Activated naive CD4-positive, alpha-beta T cell treated with anti-CD3 and anti-CD28 coated beads, Interleukin-2, amount 50 U/mL, for 24 hours (primary cell): ENCODE measurements around the gene EIF4G3.
A peak's percentile ranks its signal among the peaks of the same experiment; 100 is the strongest.
"Not testable (repeated sequence)": the region's sequence is repeated elsewhere in the genome, so short reads cannot be mapped to it uniquely, and the experiment has no call there.

Experiments used
- H3K27ac Mint-ChIP-seq: one replicate; pipeline ENCODE4 v1.8.0; 2021; ENCODE audit warnings: mild to moderate bottlenecking, mixed read lengths
- H3K27me3 Mint-ChIP-seq: one replicate; pipeline ENCODE4 v1.8.0; 2021; ENCODE audit warnings: mixed read lengths
- H3K36me3 Mint-ChIP-seq: one replicate; pipeline ENCODE4 v1.8.0; 2021; ENCODE audit warnings: mixed read lengths
- H3K4me1 Mint-ChIP-seq: one replicate; pipeline ENCODE4 v1.8.0; 2021; ENCODE audit warnings: mixed read lengths
- H3K4me3 Mint-ChIP-seq: one replicate; pipeline ENCODE4 v1.8.0; 2021; ENCODE audit warnings: mild to moderate bottlenecking, mixed read lengths
- H3K9me3 Mint-ChIP-seq: one replicate; pipeline ENCODE4 v1.8.0; 2021; ENCODE audit warnings: mixed read lengths

The EIF4G3 gene

DNA sequence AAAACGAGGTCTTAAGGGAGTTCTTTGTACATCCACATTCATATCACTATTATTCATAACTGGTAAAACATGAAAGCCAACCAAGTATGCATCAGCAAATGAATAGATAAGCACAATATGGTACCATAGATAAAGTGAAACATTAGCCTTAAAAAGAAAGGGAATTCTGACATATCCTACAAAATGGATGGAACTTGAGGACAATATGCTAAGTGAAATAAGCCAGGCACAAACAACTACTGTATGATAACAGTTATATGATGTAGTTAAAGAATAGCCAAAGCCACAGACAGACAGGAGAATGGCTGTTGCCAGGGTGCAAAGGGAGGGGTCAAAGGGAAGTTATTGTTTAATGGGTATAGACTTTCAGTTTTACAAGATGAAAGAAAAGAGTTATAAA, 148.9 kb downstream of the EIF4G3 start:
- Mint-ChIP-seq H3K4me3 (no peak overlapping the region), H3K4me1 (peaks cover 14% of the 10 kb centered on the region), H3K9me3 (no peaks in the 10 kb centered on the region), H3K27ac (no peak overlapping the region), H3K36me3 (peaks cover 11% of the 10 kb centered on the region), H3K27me3 (no peaks in the 10 kb centered on the region)

DNA sequence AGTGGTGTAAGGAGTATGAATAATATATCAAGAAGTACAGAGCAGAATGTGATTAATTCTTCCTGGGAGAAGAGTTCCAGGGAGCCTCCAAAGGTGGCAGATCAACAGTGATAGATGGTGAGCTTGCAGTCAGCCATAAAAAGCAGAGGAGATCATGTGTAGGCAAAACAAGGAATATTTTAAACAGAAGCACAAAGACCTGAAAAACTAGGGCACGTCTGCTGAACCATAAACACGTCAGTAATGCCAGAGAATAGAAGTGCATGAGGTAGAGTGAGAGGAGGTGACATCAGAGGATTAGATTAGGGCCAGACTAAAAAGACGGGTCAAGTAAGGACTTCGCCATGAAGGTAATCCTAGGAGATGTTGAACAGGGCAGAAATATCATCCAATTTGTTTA, 151.8 kb downstream of the EIF4G3 start:
- no peak overlapping the region for H3K4me3 Mint-ChIP-seq
- H3K36me3 Mint-ChIP-seq, result peaks cover 8% of the 10 kb centered on the region
- H3K27ac Mint-ChIP-seq, result no peak overlapping the region
- H3K4me1 Mint-ChIP-seq, result peaks cover 25% of the 10 kb centered on the region
- no peaks in the 10 kb centered on the region for H3K27me3 Mint-ChIP-seq
- H3K9me3 Mint-ChIP-seq, result no peaks in the 10 kb centered on the region

DNA sequence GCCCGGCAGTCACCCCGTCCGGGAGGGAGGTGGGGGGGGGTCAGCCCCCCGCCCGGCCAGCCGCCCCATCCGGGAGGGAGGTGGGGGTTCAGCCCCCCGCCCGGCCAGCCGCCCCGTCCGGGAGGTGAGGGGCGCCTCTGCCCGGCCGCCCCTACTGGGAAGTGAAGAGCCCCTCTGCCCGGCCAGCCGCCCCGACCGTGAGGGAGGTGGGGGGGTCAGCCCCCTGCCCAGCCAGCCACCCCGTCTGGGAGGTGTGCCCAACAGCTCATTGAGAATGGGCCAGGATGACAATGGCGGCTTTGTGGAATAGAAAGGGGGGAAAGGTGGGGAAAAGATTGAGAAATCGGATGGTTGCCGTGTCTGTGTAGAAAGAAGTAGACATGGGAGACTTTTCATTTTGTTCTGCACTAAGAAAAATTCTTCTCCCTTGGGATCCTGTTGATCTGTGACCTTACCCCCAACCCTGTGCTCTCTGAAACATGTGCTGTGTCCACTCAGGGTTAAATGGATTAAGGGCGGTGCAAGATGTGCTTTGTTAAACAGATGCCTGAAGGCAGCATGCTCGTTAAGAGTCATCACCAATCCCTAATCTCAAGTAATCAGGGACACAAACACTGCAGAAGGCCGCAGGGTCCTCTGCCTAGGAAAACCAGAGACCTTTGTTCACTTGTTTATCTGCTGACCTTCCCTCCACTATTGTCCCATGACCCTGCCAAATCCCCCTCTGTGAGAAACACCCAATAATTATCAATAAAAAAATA, 152.4 kb downstream of the EIF4G3 start:
- H3K4me3 Mint-ChIP-seq, H3K9me3 Mint-ChIP-seq, H3K27me3 Mint-ChIP-seq, H3K36me3 Mint-ChIP-seq, H3K27ac Mint-ChIP-seq: not testable (repeated sequence)
- peaks cover 26% of the 10 kb centered on the region for H3K4me1 Mint-ChIP-seq

DNA sequence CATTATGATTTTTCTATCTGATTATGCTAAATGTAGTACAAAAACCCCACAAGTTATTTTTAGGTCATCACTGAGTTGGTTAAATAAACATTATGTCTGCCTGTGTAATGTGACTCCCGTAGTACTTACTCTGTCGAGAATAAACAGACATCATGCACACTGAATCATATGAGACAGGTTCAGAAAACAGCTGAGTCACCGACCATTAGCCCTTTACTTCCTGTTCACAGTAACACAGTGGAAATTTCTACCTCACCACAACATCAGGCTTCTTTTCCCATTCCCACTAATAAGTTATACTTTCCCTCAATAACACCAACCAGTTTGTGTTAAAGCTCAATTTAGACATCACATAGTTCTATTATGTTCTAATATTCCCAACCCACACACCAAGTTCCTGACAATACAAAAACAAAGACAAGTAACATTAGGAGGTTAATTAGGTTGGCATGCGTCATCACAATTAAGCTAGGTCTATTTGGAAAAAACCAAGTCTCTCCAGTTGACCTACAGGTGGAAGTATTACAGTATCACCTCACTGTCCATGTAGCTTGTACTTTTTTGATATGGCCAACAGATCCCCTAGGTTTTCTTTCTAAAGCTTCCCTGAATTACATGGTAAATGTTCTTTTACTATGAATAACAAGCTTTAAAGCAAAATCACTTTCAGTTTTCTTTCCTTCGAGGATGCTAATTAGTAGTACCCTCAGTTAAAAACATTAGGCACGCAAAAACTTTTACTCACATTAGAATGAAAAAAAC, 154.2 kb downstream of the EIF4G3 start:
- Mint-ChIP-seq H3K27me3 (no peaks in the 10 kb centered on the region), H3K36me3 (peaks cover 9% of the 10 kb centered on the region), H3K9me3 (no peaks in the 10 kb centered on the region), H3K4me1 (peaks cover 27% of the 10 kb centered on the region), H3K4me3 (peak overlapping the region; percentile 60), H3K27ac (peak overlapping the region; percentile 97)

DNA sequence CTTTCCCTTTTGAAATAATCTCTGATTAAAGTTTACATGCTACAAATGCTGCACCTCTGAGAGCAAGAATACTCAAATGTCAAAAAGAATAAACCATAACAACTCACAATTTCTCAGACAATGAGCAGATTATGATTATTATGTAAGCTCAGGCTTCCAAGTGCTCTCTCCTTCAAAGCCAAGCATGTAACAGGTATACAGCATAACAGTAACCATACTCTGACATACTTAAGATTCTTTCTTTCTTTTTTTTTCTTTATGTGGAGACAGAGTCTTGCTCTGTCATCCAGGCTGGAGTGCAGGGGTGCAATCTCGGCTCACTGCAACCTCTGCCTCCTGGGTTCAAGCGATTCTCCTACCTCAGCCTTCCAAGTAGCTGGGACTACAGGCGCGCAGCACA, 155.4 kb downstream of the EIF4G3 start:
- Mint-ChIP-seq H3K27ac (no peak overlapping the region), H3K4me3 (no peak overlapping the region)

DNA sequence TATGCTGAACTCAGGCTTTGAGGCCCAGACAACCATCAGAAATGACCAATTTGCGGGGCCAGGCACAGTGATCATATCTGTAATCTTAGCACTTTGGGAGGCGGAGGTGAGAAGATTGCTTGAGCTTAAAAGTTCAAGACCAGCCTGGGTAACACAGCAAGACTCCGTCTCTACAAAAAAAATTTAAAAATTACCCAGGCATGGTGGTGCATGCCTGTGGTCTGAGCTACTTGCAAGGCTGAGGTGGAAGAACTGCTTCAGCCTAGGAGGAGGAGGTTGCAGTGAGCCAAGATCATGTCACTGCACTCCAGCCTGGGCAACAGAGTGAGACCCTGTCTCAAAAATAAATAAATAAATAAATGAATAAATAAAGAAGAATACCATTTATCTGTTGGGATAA, 156.5 kb downstream of the EIF4G3 start:
- H3K4me1 Mint-ChIP-seq, result peaks cover 29% of the 10 kb centered on the region
- peaks cover 3% of the 10 kb centered on the region for H3K9me3 Mint-ChIP-seq
- H3K4me3 Mint-ChIP-seq, result no peak overlapping the region
- no peaks in the 10 kb centered on the region for H3K27me3 Mint-ChIP-seq
- H3K36me3 Mint-ChIP-seq, result peaks cover 7% of the 10 kb centered on the region
- H3K27ac Mint-ChIP-seq, result no peak overlapping the region

More for the DNA sequence above, 155.4 kb downstream of the EIF4G3 start:
- H3K4me1 Mint-ChIP-seq, result peaks cover 27% of the 10 kb centered on the region
- H3K36me3 Mint-ChIP-seq, result peaks cover 6% of the 10 kb centered on the region
- no peaks in the 10 kb centered on the region for H3K27me3 Mint-ChIP-seq
- H3K9me3 Mint-ChIP-seq, result no peaks in the 10 kb centered on the region

DNA sequence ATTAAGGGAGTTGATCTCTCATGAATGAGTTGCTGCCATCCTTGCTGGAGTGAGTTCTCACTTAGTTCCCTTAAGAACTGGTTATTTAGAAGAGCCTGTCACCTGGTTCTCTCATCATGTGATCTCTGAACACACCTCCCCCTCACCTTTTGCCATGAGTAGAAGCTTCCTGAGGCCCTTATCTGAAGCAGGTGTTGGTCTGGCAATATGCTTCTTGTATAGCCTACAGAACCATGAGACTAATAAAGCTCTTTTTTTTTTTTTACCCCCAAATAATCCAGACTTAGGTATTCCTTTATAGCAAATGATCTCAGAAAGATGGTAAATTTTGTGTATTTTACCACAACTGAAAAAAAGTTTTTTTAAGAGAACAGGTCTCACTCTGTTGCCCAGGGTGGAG, 158.0 kb downstream of the EIF4G3 start:
- peaks cover 13% of the 10 kb centered on the region for H3K36me3 Mint-ChIP-seq
- peaks cover 32% of the 10 kb centered on the region for H3K4me1 Mint-ChIP-seq
- no peaks in the 10 kb centered on the region for H3K27me3 Mint-ChIP-seq
- no peak overlapping the region for H3K4me3 Mint-ChIP-seq
- H3K27ac Mint-ChIP-seq, result peak overlapping the region; percentile 2
- H3K9me3 Mint-ChIP-seq, result peaks cover 6% of the 10 kb centered on the region

DNA sequence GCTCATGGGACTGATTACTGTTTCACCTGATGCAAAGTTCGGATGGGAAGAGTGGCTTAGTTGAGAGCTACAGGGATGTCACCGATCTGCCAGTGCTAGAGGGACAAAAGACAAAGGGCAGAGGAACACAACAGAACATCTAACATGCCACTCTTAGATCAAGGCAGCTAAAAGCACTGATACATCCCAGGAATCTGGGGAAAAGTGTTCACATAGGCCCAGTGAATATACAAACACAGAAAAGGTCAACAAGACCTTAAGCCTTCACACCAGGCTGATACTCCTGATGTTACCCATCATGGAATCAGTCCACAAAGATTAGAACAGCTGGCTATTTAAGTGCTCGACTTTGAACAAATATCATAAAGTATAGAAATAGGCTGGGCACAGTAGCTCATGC, 163.2 kb downstream of the EIF4G3 start:
- H3K9me3 Mint-ChIP-seq, result peaks cover 6% of the 10 kb centered on the region
- no peak overlapping the region for H3K4me3 Mint-ChIP-seq
- no peak overlapping the region for H3K27ac Mint-ChIP-seq
- H3K36me3 Mint-ChIP-seq, result peaks cover 15% of the 10 kb centered on the region
- H3K27me3 Mint-ChIP-seq, result no peaks in the 10 kb centered on the region
- peaks cover 18% of the 10 kb centered on the region for H3K4me1 Mint-ChIP-seq

DNA sequence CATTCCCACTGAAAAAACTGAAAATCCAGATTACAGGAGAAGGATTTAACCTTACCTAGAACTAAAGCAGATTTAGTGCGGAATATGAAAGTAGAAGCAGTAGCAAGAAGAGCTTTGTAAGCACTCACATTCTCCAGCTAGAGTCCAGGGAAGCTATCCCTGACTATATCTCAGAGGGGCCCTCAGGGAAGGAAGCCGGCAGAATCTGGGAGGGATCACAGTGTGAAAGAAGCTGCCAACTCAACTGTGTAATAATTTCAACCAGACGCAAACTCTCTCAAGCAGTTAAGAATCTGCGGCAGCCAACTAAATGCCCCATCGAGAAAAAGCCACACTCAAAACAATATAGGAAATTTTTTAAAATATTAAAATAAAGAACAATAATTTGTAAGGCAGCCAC, 163.8 kb downstream of the EIF4G3 start:
- H3K4me3 Mint-ChIP-seq, result no peak overlapping the region
- H3K27ac Mint-ChIP-seq, result no peak overlapping the region
- H3K9me3 Mint-ChIP-seq, result peaks cover 6% of the 10 kb centered on the region
- H3K4me1 Mint-ChIP-seq, result peaks cover 17% of the 10 kb centered on the region
- peaks cover 14% of the 10 kb centered on the region for H3K36me3 Mint-ChIP-seq
- H3K27me3 Mint-ChIP-seq, result no peaks in the 10 kb centered on the region

DNA sequence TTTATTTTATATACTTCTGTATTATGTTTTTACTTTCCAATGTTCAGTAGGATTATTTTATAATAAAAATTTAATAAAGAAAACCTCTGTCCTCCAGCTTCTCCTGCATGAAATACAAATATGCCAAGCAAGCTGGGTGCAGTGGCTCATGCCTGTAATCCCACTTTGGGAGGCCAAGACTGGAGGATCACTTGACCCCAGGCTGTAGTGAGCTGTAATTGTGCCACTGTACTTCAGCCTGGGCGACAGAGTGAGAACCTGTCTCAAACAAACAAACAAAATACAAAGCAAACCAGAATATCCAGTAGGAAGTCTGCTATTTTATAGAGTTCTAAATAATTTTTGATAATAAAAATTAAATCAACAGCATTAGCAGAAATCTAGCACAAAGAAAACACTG, 168.8 kb downstream of the EIF4G3 start:
- Mint-ChIP-seq H3K27me3 (no peaks in the 10 kb centered on the region), H3K4me1 (peaks cover 11% of the 10 kb centered on the region), H3K36me3 (peaks cover 3% of the 10 kb centered on the region), H3K9me3 (no peaks in the 10 kb centered on the region), H3K27ac (no peak overlapping the region), H3K4me3 (no peak overlapping the region)

DNA sequence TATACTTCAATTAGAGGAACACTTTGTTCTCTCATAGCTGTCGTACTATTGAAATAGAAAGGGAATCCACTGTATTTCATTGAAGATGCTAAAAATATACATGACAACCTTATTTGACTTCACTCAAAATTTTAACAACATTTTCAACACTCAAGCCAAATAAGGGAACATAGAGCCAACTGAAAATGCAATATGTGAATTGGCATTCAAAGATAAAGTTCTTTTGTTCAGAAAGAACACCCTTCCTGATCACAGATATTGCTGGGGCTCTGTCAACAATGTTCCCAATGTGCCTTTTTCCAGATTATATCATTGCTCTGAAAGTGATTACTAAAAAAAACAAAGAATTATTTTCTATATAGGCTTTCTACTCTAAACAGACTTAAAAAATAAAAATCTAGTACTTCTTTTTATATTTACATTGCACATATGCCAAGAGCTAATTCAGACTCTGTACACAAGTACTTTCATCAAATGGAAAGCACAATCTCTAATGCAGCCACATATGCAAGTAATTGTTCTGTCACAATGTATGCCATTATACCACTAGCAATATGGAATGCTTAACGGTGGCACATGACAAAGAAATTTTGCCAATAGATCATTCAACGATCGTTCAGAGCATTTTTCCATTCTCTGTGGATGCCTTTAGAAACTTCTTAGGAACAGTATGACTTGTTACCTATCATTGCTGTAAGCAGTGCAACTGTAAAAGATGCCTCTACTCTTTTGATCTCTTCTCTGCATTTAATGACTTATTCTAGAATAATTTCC, 171.0 kb downstream of the EIF4G3 start:
- Mint-ChIP-seq H3K4me3 (no peak overlapping the region), H3K9me3 (no peaks in the 10 kb centered on the region), H3K27ac (no peak overlapping the region), H3K36me3 (no peaks in the 10 kb centered on the region), H3K4me1 (no peaks in the 10 kb centered on the region), H3K27me3 (no peaks in the 10 kb centered on the region)

DNA sequence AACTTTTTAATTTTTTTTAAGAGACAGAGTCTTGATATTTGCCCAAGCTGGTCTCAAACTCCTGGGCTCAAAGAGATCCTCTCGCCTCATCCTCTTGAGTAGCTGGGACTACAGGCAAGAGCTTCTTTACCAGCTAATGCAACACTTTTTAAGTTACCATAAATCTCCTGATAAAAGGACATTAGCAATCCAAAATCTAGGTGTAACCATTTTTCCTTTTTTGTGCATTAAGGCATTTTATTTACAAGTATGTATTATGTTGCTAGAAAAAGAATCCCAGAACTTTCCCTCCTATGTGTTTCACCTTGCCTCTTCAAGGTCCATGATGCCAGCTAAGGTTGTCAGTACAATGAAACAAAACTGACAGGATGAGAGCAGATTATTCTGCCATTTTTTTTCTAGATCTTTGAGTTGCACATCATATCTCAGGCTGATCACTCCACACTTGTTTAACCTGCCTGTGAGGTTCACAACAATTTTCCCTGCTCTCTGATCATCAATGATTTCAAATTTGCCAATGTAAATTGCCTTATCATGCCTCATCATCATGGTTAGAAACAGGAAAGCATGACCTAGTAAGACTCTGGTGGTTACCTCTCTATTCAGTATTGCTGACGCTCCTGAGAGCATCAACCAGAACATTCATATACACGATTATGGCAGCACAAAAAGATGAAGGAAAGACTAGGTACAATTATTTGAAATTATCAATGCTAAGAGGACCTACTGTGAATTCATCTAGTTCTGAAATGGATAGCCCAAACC, 173.2 kb downstream of the EIF4G3 start:
- Mint-ChIP-seq H3K27ac (no peak overlapping the region), H3K9me3 (no peaks in the 10 kb centered on the region), H3K4me3 (no peak overlapping the region), H3K27me3 (no peaks in the 10 kb centered on the region), H3K36me3 (peaks cover 2% of the 10 kb centered on the region), H3K4me1 (no peaks in the 10 kb centered on the region)

DNA sequence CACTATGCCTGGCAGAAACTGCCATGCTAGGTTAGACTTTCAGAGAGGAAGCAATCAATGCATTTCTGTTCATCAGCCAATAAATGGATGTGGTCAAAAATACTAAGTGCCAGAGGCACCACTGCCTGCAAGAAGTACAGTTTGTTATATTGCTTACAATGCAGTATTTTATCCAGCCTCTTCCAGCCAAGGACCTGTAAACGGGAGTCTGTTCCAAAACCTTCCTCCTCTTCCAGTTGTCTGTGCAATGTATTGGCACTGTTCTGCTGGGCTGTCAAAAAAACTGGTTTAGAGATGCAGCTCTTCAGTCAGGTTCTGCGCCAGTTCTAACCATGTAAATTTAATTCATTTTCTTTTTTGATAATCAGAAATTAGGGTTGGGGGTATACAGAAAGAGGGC, 175.7 kb downstream of the EIF4G3 start:
- Mint-ChIP-seq H3K27me3 (no peaks in the 10 kb centered on the region), H3K27ac (no peak overlapping the region), H3K9me3 (no peaks in the 10 kb centered on the region), H3K4me1 (no peaks in the 10 kb centered on the region), H3K4me3 (no peak overlapping the region), H3K36me3 (peaks cover 2% of the 10 kb centered on the region)

DNA sequence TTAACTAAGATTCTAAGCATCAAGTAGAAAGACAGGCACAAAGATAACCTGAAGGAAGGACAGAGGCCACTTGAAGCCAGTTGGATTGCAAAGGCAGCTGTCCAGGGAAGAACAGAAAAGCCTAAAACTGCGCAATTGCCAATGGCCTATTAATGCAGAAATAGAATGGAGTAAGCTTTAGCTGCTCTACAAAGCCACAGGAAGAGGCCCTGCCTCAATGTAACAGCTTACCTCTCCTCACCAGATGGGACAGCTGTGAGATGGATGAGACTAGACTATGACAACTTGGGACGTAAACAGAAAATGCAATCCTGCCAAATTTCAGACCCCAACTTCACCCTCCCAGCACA, 176.5 kb downstream of the EIF4G3 start:
- Mint-ChIP-seq H3K9me3 (no peaks in the 10 kb centered on the region), H3K27ac (no peak overlapping the region), H3K4me3 (no peak overlapping the region), H3K4me1 (no peaks in the 10 kb centered on the region), H3K27me3 (no peaks in the 10 kb centered on the region), H3K36me3 (peaks cover 2% of the 10 kb centered on the region)

DNA sequence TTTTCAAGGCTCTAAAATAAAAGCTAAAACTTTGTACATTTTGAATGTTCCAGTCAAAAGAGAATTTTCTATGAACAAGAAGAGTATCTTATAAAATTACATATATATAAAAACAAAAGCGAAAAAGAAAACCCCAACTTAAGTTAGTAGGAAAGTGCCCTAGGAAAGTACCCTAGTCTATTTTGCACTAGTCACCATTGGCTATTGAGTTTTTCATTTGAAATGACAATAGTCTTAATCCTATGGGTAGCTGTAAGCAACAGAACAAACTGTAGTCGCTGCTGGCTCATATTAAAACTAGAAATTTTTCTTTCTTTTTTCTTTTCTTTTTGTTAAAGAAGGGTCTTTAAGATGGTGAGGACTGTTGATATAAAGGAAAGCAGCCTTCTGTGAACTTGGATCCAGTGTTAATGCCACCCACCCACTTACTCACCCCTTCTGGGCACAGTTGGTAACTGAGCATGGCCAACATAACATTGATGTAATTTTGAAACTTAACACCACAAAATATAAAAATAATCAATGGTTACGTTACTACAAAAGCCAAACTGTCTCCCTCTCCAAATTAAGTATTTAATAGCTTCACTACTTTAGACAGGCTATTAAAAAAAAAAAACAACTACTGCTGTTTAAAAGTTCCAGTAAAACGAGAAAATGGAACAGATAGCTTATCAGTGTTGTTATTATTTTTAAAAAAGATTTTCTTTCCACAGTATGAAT, 177.0 kb downstream of the EIF4G3 start:
- Mint-ChIP-seq H3K9me3 (no peaks in the 10 kb centered on the region), H3K4me3 (no peak overlapping the region), H3K4me1 (no peaks in the 10 kb centered on the region), H3K27me3 (no peaks in the 10 kb centered on the region), H3K36me3 (peaks cover 2% of the 10 kb centered on the region), H3K27ac (no peak overlapping the region)
